VCaP (cell line): Measurements from ENCODE around the gene HOXC4.

Experiments
- H3K27ac ChIP-seq: fragments of 450-650 bp; 2 replicates; pipeline ENCODE4 v1.5.1; 2017
- TF ChIP-seq, protein P1 (sequence below): fragments of 450-650 bp; conservative IDR thresholded peaks from 2 replicates; pipeline ENCODE4 v1.5.1; 2017; ENCODE audit warnings: mild to moderate bottlenecking, moderate library complexity

HOXC4 gene

GRCh38 chr12:54022960-54023884 is 30.4 kb upstream of the HOXC4 start:
- TF ChIP-seq, protein P1, sequence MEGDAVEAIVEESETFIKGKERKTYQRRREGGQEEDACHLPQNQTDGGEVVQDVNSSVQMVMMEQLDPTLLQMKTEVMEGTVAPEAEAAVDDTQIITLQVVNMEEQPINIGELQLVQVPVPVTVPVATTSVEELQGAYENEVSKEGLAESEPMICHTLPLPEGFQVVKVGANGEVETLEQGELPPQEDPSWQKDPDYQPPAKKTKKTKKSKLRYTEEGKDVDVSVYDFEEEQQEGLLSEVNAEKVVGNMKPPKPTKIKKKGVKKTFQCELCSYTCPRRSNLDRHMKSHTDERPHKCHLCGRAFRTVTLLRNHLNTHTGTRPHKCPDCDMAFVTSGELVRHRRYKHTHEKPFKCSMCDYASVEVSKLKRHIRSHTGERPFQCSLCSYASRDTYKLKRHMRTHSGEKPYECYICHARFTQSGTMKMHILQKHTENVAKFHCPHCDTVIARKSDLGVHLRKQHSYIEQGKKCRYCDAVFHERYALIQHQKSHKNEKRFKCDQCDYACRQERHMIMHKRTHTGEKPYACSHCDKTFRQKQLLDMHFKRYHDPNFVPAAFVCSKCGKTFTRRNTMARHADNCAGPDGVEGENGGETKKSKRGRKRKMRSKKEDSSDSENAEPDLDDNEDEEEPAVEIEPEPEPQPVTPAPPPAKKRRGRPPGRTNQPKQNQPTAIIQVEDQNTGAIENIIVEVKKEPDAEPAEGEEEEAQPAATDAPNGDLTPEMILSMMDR: no peak
- peak overlapping the region; percentile 54 for H3K27ac ChIP-seq

DNA sequence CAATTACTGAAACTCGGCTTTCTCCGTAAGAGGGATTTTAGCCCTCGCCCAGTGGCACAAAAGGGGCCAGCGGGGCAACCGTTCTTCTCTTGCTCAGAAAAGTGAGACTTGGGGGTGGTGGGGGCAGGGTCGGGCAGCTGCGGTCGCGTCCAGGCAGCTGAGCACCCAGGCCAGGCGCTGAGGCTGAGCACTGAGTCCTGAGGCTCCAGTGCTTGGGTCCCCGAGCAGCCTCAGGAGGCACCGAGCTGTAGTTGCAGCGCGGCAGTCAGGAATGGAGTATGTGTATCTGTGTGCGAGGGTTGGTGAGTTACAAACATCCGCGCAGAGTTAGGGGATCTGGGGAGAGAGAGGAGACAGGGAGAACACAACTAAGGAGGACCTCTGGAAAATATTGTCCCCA is 29.5 kb upstream of the HOXC4 start:
- TF ChIP-seq, protein P1: no peak
- H3K27ac ChIP-seq: peak overlapping the region; percentile 20; the same call in 1 of the 2 replicates

DNA sequence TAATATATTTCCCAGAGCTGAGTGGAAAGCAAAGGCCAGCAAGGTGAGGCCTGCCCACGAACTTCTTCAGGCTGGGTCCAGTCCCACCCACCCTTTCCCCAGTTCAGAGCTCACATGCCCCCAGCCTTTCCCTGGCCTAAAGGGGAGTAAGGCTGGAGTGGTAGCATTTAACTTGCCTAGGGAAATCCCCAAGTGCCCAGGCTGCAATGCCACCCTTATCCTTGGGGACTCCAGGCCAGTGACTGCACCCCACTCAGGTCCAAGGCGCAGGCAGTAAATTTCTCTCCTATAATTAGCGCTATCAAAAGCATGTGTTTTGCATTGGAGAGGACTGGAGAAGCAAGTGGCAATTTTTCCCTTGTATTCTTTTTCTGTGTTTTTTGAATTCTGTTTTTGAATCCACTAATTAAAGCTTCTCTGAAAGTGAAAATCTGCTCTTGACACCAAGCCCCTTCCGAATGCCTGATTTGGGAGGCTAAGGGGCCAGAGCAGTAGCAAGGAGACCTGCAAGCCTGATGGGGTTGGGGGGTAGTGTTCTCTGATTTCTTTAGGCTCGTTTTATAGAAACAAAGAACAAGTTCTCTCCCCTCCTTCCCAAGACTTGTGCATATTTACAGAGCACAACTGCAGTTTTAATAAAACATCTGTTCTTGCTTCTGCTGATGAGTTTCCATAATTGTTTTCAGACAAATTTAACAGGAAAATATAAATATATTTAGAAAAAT is 28.9 kb upstream of the HOXC4 start:
- peak overlapping the region; percentile 20; the same call in 1 of the 2 replicates for H3K27ac ChIP-seq

DNA sequence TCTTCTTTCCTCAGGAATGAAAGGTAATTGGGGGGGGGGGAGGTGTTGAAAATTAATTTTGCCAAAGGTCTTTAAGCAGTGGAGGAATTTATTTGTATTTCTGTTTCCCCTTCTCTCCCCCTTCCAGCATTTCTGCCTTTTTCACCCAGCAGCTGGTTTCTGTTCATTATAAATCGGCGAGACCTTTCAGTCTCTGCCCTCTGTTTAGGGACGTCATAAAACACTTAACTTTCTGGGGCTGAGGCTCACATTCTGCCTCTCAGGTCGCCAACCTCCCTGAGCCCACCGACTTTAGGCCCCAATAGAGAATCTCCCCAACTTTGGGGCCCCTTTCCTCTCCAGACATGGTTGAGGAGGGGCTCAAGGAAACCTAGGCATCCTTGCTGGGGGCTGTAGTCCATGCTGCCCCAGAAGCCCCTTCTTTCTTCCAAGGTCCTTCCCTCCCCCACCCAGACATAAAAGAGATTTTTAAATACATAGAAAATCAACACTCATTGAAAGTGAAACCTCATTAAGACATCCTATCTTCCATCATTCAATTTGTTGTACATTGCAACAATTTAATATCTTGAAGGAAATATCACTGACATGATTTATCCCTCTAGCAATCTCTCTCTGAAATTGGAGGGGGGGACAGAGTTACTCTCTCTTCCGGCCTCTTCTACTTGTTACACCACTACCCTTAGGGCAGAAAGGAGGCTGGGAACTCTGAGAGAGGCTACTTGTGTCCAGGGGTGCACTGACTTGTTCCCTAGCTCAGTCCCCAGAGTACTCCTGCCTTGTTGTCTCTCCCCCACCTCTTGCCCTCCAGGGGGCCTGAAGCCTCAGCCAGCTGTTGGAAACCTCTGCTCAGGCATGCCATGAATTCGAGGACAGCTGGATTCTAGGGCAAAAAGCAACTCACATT is 27.9 kb upstream of the HOXC4 start:
- TF ChIP-seq, protein P1: no peak

More for the DNA sequence above, 28.9 kb upstream of the HOXC4 start:
- TF ChIP-seq, protein P1: no peak

GRCh38 chr12:54026640-54027441 is 26.8 kb upstream of the HOXC4 start:
- peak overlapping the region; percentile 89 for H3K27ac ChIP-seq
- TF ChIP-seq, protein P1: no peak

More for the DNA sequence above, 27.9 kb upstream of the HOXC4 start:
- no peak overlapping the region for H3K27ac ChIP-seq

DNA sequence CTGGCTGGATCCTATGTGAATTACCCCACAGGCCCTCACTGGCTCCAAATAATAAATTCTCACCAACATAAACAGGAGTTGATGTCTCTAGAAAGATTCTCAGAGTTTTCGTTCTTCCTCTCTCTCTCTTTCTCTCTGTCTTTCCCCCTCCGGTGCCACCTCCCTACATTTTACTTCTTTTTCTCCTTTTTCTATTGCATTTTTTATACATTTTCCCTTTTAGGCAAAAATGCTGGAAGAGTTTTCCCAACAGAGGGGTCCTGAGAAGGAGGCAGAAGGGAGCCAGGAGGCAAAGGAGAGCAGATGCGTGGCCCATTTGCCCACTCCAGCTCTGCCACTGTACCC is 26.2 kb upstream of the HOXC4 start:
- H3K27ac ChIP-seq: peak overlapping the region; percentile 89
- TF ChIP-seq, protein P1: no peak
